Endodermal cell (in vitro differentiated cells): Measurements from ENCODE around the gene CLEC2A. TPM values are rescaled to one million over a fixed set of nuclear protein-coding genes. Genes with fewer than 3 reads are reported as not detected.

Source experiments
- DNase-seq: peaks from one replicate; pipeline ENCODE4 v3.0.0-alpha.2; 2017
- H3K27ac ChIP-seq: 2 replicates; pipeline ENCODE4 v1.5.1; 2013; ENCODE audit warnings: mild to moderate bottlenecking, low read depth, low read length, moderate library complexity
- H3K27me3 ChIP-seq: 2 replicates; pipeline ENCODE4 v1.6.1; 2013; ENCODE audit warnings: mild to moderate bottlenecking, low read length, moderate library complexity; ENCODE audit not compliant: insufficient read depth, control insufficient read depth, poor library complexity, severe bottlenecking
- H3K36me3 ChIP-seq: 2 replicates; pipeline ENCODE4 v1.7.0; 2013; ENCODE audit warnings: mild to moderate bottlenecking, low read length, moderate library complexity; ENCODE audit not compliant: control insufficient read depth, insufficient read depth
- H3K4me1 ChIP-seq: one replicate; pipeline ENCODE4 v1.7.0; 2013; ENCODE audit warnings: low read length; ENCODE audit not compliant: control insufficient read depth, insufficient read depth
- H3K4me3 ChIP-seq: 2 replicates; pipeline ENCODE4 v1.5.1; 2013; ENCODE audit warnings: mild to moderate bottlenecking, low read length, moderate library complexity
- H3K9ac ChIP-seq: 2 replicates; pipeline ENCODE4 v1.6.1; 2013; ENCODE audit warnings: mild to moderate bottlenecking, low read length, moderate library complexity; ENCODE audit not compliant: poor library complexity, severe bottlenecking; ENCODE audit errors: extremely low read depth
- H3K9me3 ChIP-seq: 2 replicates; pipeline ENCODE4 v1.6.1; 2013; ENCODE audit warnings: mild to moderate bottlenecking, low read length, moderate library complexity; ENCODE audit not compliant: control insufficient read depth
- H3K27ac Mint-ChIP-seq: 2 replicates; pipeline ENCODE4 v1.8.0; 2020; ENCODE audit warnings: mixed read lengths
- H3K27me3 Mint-ChIP-seq: 2 replicates; pipeline ENCODE4 v1.8.0; 2021; ENCODE audit warnings: mild to moderate bottlenecking, mixed read lengths; ENCODE audit not compliant: insufficient read depth
- H3K36me3 Mint-ChIP-seq: 2 replicates; pipeline ENCODE4 v1.8.0; 2020; ENCODE audit warnings: low read depth, mixed read lengths
- H3K4me1 Mint-ChIP-seq: 2 replicates; pipeline ENCODE4 v1.8.0; 2020; ENCODE audit warnings: mixed read lengths
- H3K4me3 Mint-ChIP-seq: 2 replicates; pipeline ENCODE4 v1.8.0; 2020; ENCODE audit warnings: mild to moderate bottlenecking, moderate library complexity, mixed read lengths
- H3K9me3 Mint-ChIP-seq: 2 replicates; pipeline ENCODE4 v1.8.0; 2020; ENCODE audit warnings: mild to moderate bottlenecking, mixed read lengths
- CTCF ChIP-seq: fragments of 200-600 bp; sonication (generic); conservative IDR thresholded peaks from 2 replicates; pipeline ENCODE4 v1.5.0; 2021; ENCODE audit warnings: antibody characterized with exemption, mild to moderate bottlenecking
- WGBS, 2 experiments: methylation state at CpG; one replicate each; pipeline versions ENCODE4 v1.1.5 to v1.1.7; 2013; ENCODE audit warnings: missing lambda C conversion rate in 2 of 2, mixed read lengths in 1 of 2; ENCODE audit not compliant: insufficient coverage in 1 of 2, insufficient read length in 1 of 2; 5-methylcytosine and 5-hydroxymethylcytosine counted together
- total RNA-seq, 2 donors: library from RNA; stranded (reverse); fragmentation: NEBNext Ultra II Directional in 1 of 2; extraction: Animal tissue kit (Norgen Biotek cat#: 25700) in 1 of 2; gene quantifications; 2 replicates in 1 of 2; 3 replicates in 1 of 2; pipeline ENCODE4 v1.2.1, GENCODE V29; 2021

Gene CLEC2A
- total RNA-seq, 2 donors from 2014 or later, result 3.8 TPM; not detected in 1

- TF ChIP-seq CTCF, result no peak
- Histone ChIP-seq H3K9me3 (no peaks in the 10 kb centered on the region), H3K9ac (no peak overlapping the region), H3K4me3 (no peak overlapping the region), H3K27me3 (no peaks in the 10 kb centered on the region), H3K27ac (no peak overlapping the region), H3K36me3 (no peaks in the 10 kb centered on the region), H3K4me1 (peaks cover 10% of the 10 kb centered on the region)
- Mint-ChIP-seq H3K36me3 (no peaks in the 10 kb centered on the region), H3K9me3 (no peaks in the 10 kb centered on the region), H3K4me3 (no peak overlapping the region), H3K4me1 (peaks cover 8% of the 10 kb centered on the region), H3K27me3 (no peaks in the 10 kb centered on the region), H3K27ac (no peak overlapping the region)
- DNase-seq, result no peak
- 94 to 98% methylated on average over 2 to 3 of the region's 3 CpGs for WGBS, 2 experiments
Observed at GRCh38 chr12:9926876-9927275, 5.3 kb downstream of the CLEC2A start.

- H3K9ac ChIP-seq, result no peak overlapping the region
- H3K27ac Mint-ChIP-seq, result no peak overlapping the region
- H3K4me3 ChIP-seq, result no peak overlapping the region
Observed at GRCh38 chr12:9925705-9926393, 6.3 kb downstream of the CLEC2A start.

GRCh38 chr12:9922429-9922828, 9.7 kb downstream of the CLEC2A start:
- H3K27me3 ChIP-seq, result no peaks in the 10 kb centered on the region
- no peak overlapping the region for H3K4me3 Mint-ChIP-seq
- no peaks in the 10 kb centered on the region for H3K36me3 ChIP-seq
- H3K9me3 ChIP-seq, result no peaks in the 10 kb centered on the region
- TF ChIP-seq CTCF, result no peak
- 80 to 100% methylated on average over 1 of the region's 1 CpG for WGBS, 2 experiments
- H3K27ac ChIP-seq, result no peak overlapping the region
- H3K9me3 Mint-ChIP-seq, result peaks cover 12% of the 10 kb centered on the region
- no peak overlapping the region for H3K4me3 ChIP-seq
- no peaks in the 10 kb centered on the region for H3K4me1 ChIP-seq
- DNase-seq, result no peak
- no peak overlapping the region for H3K27ac Mint-ChIP-seq
- peaks cover 2% of the 10 kb centered on the region for H3K4me1 Mint-ChIP-seq
- H3K27me3 Mint-ChIP-seq, result no peaks in the 10 kb centered on the region
- H3K9ac ChIP-seq, result no peak overlapping the region
- H3K36me3 Mint-ChIP-seq, result peaks cover 2% of the 10 kb centered on the region

More at GRCh38 chr12:9925705-9926393, 6.3 kb downstream of the CLEC2A start:
- Histone ChIP-seq H3K27me3 (no peaks in the 10 kb centered on the region), H3K4me1 (no peaks in the 10 kb centered on the region), H3K36me3 (no peaks in the 10 kb centered on the region), H3K27ac (no peak overlapping the region), H3K9me3 (no peaks in the 10 kb centered on the region)
- no peaks in the 10 kb centered on the region for H3K9me3 Mint-ChIP-seq
- peak; percentile 89 for TF ChIP-seq CTCF
- H3K36me3 Mint-ChIP-seq, result no peaks in the 10 kb centered on the region
- no peak overlapping the region for H3K4me3 Mint-ChIP-seq
- H3K4me1 Mint-ChIP-seq, result peaks cover 2% of the 10 kb centered on the region
- WGBS, 2 experiments, result 4 to 29% methylated on average over 4 to 5 of the region's 5 CpGs
- no peaks in the 10 kb centered on the region for H3K27me3 Mint-ChIP-seq
- peak; percentile 79 for DNase-seq
